GM21576 (cell line): ENCODE results near the gene PTRHD1.
A peak's percentile ranks its signal among the peaks of the same experiment; 100 is the strongest.
"Not testable (repeated sequence)": the region's sequence is repeated elsewhere in the genome, so short reads cannot be mapped to it uniquely, and the experiment has no call there.

ENCODE experiments used
- ATAC-seq: cut with Tn5 transposase; IDR thresholded peaks from one replicate; pipeline ENCODE4 v1.9.1; 2021; ENCODE audit warnings: mild to moderate bottlenecking, moderate library complexity; ENCODE audit not compliant: unreplicated experiment

The PTRHD1 gene

DNA sequence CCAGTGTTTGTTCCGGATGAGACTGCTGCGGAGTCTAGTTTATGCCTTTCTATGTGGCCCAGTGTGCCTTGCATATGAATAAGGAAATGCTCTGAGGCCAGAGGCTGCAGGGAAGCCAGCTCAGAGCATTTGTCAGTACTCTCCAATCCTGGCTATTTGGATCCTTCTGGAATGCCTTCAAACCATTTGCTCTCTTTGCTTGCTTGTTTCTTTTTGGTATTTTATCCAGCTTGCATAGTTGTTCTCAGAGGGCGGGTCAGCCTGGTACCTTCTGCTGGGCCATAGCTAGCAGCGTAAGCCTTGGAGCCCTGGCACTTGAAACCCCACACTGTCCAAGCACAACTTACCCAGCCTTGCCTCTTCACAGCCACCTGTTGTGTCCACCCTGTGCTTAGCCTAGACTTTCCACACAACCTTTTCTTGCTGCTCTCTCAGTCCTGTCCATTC lies 20.5 kb upstream of the PTRHD1 start:
- ATAC-seq, result no peak

DNA sequence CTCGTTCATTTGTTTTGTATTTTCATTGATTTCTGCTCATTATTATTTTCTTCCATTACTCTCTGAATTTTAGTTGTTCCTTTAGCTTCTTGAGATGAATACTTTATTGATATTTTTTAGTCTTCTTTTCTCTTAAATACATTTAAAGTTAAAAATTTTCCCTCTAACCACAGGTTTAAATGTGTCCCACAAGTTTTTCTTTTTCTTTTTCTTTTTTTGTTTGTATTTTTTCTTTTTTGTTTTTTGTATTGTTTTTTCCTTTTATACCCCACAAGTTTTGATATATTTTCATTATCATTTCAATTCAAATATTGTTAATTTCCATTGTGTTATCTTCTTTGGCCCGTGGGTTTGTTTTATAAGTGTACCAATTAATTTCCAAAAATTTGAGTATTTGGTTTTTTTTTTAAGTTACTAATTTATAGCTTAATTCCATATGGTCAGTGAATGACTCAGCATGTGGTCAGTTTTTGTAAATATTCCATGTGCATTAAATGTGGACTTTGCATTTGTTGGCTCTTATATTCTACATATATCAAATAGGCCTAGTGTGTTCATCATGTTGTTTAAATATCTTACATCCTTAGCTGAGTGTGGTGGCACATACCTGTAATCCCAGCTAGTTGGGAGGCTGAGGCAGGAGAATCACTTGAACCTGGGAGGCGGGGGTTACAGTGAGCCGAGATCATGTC lies 16.3 kb upstream of the PTRHD1 start:
- ATAC-seq, result no peak

DNA sequence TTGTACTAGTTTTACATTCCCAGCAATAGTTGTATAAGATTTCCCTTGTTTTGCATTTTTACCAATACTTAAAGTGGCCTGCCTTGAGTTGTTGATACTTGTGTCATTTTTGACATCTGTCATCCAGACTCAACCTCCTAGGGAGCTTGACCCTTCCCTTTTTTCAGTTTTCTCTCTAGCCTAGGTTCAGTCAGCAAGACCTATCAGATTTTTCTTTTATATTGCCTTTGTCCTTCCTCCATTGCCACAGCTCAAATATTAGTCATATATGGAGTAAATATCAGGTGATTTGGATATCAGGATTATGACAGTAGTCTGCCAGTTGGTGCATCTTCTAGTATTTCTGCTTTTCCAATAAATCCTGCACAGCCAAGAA lies 13.5 kb upstream of the PTRHD1 start:
- ATAC-seq, result no peak

- not testable (repeated sequence) for ATAC-seq
These were observed 12.8 kb upstream of the PTRHD1 start for GRCh38 chr2:24805811-24806660.

GRCh38 chr2:24800487-24800886 lies 7.3 kb upstream of the PTRHD1 start:
- ATAC-seq, result not testable (repeated sequence)

DNA sequence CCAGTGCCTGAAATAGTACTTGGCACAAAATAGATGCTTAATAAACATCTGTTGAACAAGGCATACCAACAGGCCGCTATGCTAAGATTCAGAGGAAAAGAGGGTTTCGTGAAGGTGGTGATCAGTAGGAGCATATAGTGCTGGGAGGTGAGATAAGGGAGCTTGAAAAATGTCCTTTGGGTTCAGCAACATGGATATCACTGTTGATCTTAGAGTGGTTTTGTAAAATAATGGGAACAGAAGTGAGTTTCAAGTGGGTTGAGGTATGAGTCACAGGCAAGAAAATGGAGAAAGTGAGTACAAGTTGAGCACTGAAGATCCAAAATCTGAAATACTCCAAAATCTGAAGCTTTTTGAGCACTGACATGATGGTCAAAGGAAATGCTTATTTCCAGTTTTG lies 4.5 kb upstream of the PTRHD1 start:
- no peak for ATAC-seq

DNA sequence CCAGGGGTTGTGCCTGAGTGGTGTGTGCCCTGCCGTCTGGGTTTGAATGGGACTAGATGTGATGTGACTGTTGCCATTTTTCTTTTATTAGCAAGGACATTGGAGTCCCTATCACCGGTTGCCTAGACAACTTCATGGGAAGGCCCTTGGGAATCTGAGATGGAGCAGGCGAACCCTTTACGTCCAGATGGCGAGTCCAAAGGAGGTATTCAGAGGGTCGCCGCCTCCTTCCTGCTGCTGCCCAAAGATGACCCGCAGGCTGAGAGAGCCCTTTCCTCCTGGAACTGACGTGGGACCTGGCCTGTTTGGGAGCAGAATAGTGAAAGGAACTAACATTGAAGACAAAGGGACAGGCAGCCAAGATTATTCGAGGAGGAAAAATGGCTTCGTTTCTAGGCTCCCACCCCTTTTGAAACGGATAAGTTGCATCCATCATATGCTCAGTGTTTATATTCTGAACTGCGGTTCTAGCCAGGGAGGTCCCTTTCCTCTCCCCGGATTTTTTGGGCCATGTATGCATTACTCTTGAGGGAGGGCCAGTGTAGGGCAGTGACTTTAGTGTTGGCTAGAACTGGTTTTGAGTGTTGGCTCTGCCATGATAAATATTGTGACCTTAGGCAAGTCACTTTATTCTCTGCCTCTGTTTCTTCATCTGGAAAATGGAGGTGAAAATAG lies 707 bp upstream of the PTRHD1 start:
- no peak for ATAC-seq

GRCh38 chr2:24792542-24792873 lies 683 bp downstream of the PTRHD1 start:
- ATAC-seq, result no peak

DNA sequence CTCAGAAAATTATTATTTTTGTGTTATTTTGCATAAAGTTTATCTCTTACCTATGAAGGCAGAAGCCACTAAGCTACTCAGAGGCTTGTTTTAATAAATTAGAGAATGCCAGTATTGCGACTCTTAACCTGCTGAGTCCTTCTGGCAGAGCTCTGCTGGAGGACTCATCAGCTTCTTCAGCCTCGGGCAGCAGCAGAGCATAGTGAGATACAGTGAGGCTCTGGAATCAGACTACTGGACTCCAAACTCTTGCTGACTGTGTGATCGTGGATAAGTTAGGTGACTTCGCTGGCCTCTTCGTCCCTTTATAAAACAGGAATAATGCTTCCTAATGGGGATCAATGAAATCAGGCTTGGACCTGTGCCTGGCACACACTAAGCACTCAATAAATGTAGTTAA lies 1.7 kb downstream of the PTRHD1 start:
- no peak for ATAC-seq

- ATAC-seq, result no peak
These were observed 4.4 kb downstream of the PTRHD1 start for GRCh38 chr2:24788816-24789215.

DNA sequence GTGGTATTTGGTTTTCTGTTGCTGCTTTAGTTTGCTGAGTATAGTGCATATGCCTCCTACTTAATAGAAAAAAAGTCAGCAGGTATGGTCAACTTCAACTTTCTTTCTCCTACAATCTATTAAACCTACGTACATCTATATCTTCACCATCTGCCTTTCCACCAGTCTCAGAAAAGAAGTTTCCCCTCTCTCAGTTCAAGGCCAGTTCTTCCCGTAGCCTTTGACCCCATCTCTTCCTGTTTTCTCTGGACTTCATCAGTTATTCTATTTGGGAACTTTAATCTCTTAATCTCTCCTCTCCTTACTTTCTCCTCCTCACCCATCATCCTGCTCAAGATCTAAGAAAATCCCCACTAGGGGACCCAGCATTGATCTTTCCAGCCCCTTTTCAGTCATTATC lies 5.7 kb downstream of the PTRHD1 start:
- no peak for ATAC-seq

DNA sequence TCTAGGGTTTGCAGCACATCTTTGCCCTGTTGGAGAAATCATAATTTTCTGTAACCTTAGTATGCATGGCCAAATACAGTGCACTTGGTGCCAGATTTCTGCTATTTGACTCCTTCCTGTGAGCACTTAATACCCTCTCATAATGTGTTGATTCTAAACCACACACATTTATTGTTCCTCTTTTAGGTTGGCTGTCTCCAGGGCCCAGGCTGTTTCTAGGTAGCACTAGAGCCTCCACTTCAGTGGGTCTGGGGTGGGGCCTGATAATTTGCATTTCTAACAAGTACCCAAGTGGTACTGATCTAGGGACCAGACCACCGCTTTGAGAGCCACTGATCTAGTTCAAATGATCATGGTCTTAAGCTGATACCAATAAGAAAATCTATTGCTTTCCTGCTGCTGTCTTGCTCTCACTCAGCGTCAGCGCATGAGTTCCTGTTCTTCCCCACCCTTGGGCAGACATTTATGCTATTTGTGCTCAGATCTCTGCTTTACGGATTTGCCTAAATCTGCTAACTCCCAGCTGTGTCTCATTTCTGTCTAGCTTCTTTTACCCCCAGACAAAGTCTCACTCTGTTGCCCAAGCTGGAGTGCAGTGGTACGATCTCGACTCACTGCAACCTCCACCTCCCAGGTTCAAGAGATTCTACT lies 7.4 kb downstream of the PTRHD1 start:
- ATAC-seq, result peak; percentile 73

DNA sequence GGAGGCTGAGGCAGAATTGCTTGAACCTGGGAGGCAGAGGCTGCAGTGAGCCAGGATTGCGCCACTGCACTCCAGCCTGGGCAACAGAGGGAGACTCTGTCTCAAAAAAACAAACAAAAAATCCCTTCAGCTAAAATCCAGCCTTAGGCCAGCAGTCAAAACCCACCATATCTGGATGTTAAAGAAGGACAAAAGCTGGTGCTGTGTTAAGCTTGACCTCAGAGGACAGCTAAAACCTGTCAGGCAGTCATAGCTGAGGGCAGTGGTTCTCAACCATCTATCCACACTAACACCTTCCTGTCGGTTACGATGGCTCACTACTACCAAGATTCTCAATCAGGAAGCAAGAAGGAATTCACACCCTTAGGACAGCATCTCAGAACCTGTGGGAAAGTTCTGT lies 9.6 kb downstream of the PTRHD1 start:
- ATAC-seq, result no peak

DNA sequence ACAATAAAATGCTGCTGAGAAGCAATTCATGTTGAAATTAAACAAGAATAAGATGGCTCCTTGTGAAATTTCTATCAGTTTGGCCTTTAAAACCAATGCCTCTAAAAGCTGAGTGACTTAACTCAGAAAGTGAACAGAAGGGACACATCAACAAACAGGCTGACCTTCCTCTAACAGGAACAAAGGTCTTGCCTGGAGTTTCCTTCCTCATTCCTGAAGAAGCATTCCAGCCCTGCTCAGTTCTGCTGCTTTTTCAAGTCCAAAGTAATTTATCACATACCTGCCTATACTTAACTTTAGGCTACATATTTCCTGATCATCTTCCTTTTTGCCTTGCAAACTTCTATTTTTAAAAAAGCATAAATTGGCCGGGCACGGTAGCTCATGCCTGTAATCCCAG lies 14.1 kb downstream of the PTRHD1 start:
- ATAC-seq, result no peak

DNA sequence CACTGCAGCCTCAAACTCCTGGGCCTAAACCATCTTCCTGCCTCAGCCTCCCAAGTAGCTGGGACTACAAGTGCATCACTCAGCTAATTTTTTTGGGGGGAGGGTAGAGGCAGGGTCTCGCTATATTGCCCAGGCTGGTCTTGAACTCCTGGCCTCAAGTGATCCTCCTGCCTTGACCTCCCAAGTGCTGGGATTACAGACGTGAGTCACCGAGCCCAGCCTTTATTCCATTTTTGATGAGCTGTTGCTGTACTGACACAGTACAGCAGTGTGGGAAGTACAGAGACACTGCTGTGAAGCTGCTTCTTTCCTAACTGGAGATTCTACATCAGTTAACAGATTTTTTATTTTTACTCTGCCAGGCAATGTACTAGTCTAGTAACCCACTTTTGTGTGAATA lies 18.8 kb downstream of the PTRHD1 start:
- no peak for ATAC-seq

DNA sequence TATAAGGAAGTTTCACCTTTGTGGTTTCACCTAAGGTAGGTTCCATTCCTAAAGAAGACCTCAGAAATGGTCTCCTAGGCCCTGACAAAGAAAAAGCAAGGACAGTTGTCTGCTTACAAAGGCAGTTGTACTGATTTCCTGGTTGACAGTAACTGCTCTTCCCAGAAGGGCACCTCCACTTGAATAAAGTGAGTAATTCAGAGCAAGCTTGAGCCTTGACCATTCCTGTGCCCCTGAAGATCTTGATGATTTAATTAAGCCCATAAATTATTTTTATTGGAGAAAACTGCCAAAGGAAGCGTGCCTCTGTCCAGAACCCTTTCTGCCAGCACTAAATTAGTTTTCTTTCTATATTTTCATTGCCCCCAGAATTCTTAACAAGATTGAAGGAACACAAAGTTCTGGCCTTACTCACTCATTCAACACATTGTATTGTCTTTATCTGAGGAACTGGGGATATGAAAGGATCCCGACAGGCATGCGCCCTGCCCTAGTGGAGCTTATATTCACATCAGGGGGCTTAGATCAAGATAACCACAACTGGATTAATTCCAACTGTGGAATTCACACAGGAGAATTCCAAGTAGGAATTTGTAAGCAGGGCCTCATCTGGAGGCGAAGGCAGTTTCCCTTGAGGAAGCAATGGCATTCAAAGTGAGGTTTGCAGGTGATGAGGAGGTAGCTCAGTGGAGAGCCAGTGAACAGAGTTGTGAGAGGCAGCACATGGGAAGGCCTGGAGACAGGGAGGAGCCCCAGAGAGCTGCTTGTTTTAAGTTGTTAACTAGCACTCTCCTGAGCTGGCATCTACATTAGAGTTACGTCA lies 21.2 kb downstream of the PTRHD1 start:
- no peak for ATAC-seq

GRCh38 chr2:24771061-24771460 lies 22.1 kb downstream of the PTRHD1 start:
- no peak for ATAC-seq

DNA sequence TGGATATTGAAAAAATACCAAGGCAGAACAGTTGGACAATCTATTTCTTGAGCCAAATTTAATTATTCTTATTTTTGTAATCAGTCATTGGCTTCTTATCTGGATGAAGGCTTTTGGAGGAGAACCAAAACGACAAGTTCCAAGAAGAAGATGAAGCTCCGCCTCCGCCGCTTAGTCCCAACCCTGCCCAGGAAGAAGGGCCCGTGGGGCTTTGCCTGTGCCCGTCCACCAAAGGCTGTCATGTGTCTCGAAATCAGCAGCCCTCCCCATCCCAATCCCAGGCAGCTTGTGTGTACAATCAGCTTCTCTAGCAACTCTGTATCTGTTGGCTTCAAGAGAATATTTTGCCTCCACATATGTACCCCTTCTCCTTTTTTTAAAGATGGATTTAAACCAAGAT lies 24.6 kb downstream of the PTRHD1 start:
- no peak for ATAC-seq

- no peak for ATAC-seq
These were observed 25.2 kb downstream of the PTRHD1 start for GRCh38 chr2:24768013-24768412.

DNA sequence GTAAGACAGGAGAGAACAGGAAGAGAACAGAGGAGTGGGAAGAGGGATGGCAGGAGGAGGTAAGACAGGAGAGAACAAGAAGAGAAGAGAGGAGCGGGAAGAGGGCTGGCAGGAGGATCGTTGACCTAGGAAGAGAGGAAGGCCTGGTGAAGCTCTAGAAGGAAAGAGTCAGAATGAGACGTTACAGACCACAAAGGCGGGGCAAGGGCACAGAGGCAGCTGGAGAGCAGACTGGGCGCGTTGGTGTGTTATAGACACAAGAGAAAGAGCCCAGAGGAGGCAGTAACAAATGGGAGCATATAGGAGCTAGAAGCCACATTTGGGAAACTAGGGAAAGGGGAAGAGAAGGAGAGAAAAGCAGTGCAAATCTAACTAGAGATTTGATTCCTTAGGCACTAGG lies 26.6 kb downstream of the PTRHD1 start:
- ATAC-seq, result no peak

- no peak for ATAC-seq
These were observed 29.3 kb downstream of the PTRHD1 start for GRCh38 chr2:24763843-24764242.
